Stimulated activated CD8-positive, alpha-beta memory T cell treated with anti-CD3 and anti-CD28 coated beads, Interleukin-15, amount 100 ng/mL, for 1 hour (primary cell): Measurements from ENCODE around the gene C2orf49.

Source experiments
- DNase-seq: peaks from one replicate; pipeline ENCODE4 v3.0.0-alpha.2; 2020; ENCODE audit warnings: low read depth

The C2orf49 gene

GRCh38 chr2:105337122-105338019, at the start of gene C2orf49:
Gene C2orf49 (plus strand): TSS chr2:105337540. CDS start chr2:105337588, 48 bp downstream.
- peak; percentile 83 for DNase-seq

- no peak for DNase-seq
Observed at GRCh38 chr2:105287692-105288091, 49.6 kb upstream of the C2orf49 start.

GRCh38 chr2:105288133-105288532, 49.2 kb upstream of the C2orf49 start:
- no peak for DNase-seq

- no peak for DNase-seq
Observed at GRCh38 chr2:105290981-105291660, 46.2 kb upstream of the C2orf49 start.

- DNase-seq, result no peak
Observed at GRCh38 chr2:105291981-105292380, 45.4 kb upstream of the C2orf49 start.

GRCh38 chr2:105294046-105294445, 43.3 kb upstream of the C2orf49 start:
- no peak for DNase-seq

GRCh38 chr2:105294844-105295481, 42.4 kb upstream of the C2orf49 start:
- no peak for DNase-seq

- DNase-seq, result no peak
Observed at GRCh38 chr2:105296017-105296611, 41.2 kb upstream of the C2orf49 start.

GRCh38 chr2:105297216-105297615, 40.1 kb upstream of the C2orf49 start:
- no peak for DNase-seq

- no peak for DNase-seq
Observed at GRCh38 chr2:105298017-105298416, 39.3 kb upstream of the C2orf49 start.

- no peak for DNase-seq
Observed at GRCh38 chr2:105299290-105299689, 38.0 kb upstream of the C2orf49 start.

GRCh38 chr2:105301646-105302045, 35.7 kb upstream of the C2orf49 start:
- DNase-seq, result no peak

GRCh38 chr2:105307146-105307545, 30.2 kb upstream of the C2orf49 start:
- no peak for DNase-seq

- DNase-seq, result no peak
Observed at GRCh38 chr2:105307550-105307949, 29.8 kb upstream of the C2orf49 start.

GRCh38 chr2:105307962-105308361, 29.4 kb upstream of the C2orf49 start:
- no peak for DNase-seq

- no peak for DNase-seq
Observed at GRCh38 chr2:105308382-105309146, 28.8 kb upstream of the C2orf49 start.

- no peak for DNase-seq
Observed at GRCh38 chr2:105309147-105309545, 28.2 kb upstream of the C2orf49 start.

- DNase-seq, result no peak
Observed at GRCh38 chr2:105313877-105314276, 23.5 kb upstream of the C2orf49 start.

GRCh38 chr2:105315314-105315713, 22.0 kb upstream of the C2orf49 start:
- DNase-seq, result no peak

GRCh38 chr2:105317937-105318336, 19.4 kb upstream of the C2orf49 start:
- DNase-seq, result no peak

- no peak for DNase-seq
Observed at GRCh38 chr2:105320651-105321215, 16.6 kb upstream of the C2orf49 start.
